Embryonic facial prominence (tissue), 1 donor: ENCODE measurements around the gene CLNS1A.
A peak's percentile ranks its signal among the peaks of the same experiment; 100 is the strongest.
"Not testable (repeated sequence)": the region's sequence is repeated elsewhere in the genome, so short reads cannot be mapped to it uniquely, and the experiment has no call there.

Source experiments
- DNase-seq: peaks from one replicate; pipeline ENCODE4 v3.0.0-alpha.2; 2016; ENCODE audit errors: extremely low spot score

The CLNS1A gene

GRCh38 chr11:77619576-77620198 is 17.9 kb downstream of the CLNS1A start:
- DNase-seq = no peak

GRCh38 chr11:77617892-77618291 is 19.7 kb downstream of the CLNS1A start:
- DNase-seq = no peak

- DNase-seq = no peak
Measured at GRCh38 chr11:77611921-77612320, 25.7 kb downstream of the CLNS1A start.

GRCh38 chr11:77609234-77609633 is 28.4 kb downstream of the CLNS1A start:
- no peak for DNase-seq

- no peak for DNase-seq
Measured at GRCh38 chr11:77604281-77604680, 33.3 kb downstream of the CLNS1A start.

GRCh38 chr11:77602381-77603088 is 35.1 kb downstream of the CLNS1A start:
- no peak for DNase-seq

- no peak for DNase-seq
Measured at GRCh38 chr11:77598195-77598594, 39.4 kb downstream of the CLNS1A start.

- DNase-seq = no peak
Measured at GRCh38 chr11:77596626-77597025, 41.0 kb downstream of the CLNS1A start.

GRCh38 chr11:77593883-77594282 is 43.7 kb downstream of the CLNS1A start:
- no peak for DNase-seq

GRCh38 chr11:77592727-77593126 is 44.9 kb downstream of the CLNS1A start:
- DNase-seq = no peak

- DNase-seq = no peak
Measured at GRCh38 chr11:77590194-77590782, 47.3 kb downstream of the CLNS1A start.

GRCh38 chr11:77589521-77590193 is 47.9 kb downstream of the CLNS1A start, which contains the start of gene AQP11:
Gene AQP11 (plus strand): TSS chr11:77589953. CDS start chr11:77589993, 40 bp downstream.
- peak; percentile 30 for DNase-seq

- peak; percentile 20 for DNase-seq
Measured at GRCh38 chr11:77589181-77589520, 48.4 kb downstream of the CLNS1A start.

GRCh38 chr11:77580712-77581337 is 56.8 kb downstream of the CLNS1A start:
- no peak for DNase-seq

GRCh38 chr11:77575428-77575827 is 62.2 kb downstream of the CLNS1A start:
- not testable (repeated sequence) for DNase-seq

- DNase-seq = not testable (repeated sequence)
Measured at GRCh38 chr11:77570896-77571295, 66.7 kb downstream of the CLNS1A start.

GRCh38 chr11:77569676-77570070 is 67.9 kb downstream of the CLNS1A start:
- no peak for DNase-seq

- DNase-seq = no peak
Measured at GRCh38 chr11:77568916-77569675, 68.5 kb downstream of the CLNS1A start.

GRCh38 chr11:77568306-77568705 is 69.3 kb downstream of the CLNS1A start:
- DNase-seq = no peak
